H1 (cell line): ENCODE measurements around the gene RFNG.

Experiments
- CTCF ChIP-seq, 3 experiments: IDR thresholded peaks; 1 replicate in 2 of 3; 2 replicates in 1 of 3; pipeline versions ENCODE4 v1.5.1 to v1.6.1; 2011; ENCODE audit warnings: low read length in 3 of 3, mild to moderate bottlenecking in 3 of 3, inconsistent platforms in 2 of 3, low read depth in 1 of 3, moderate library complexity in 1 of 3; ENCODE audit not compliant: insufficient read depth in 1 of 3; ENCODE audit errors: control extremely low read depth in 1 of 3
- EZH2 ChIP-seq: fragments of 200-600 bp; sonication (generic); IDR thresholded peaks from 2 replicates; pipeline ENCODE4 v1.7.1; 2012; ENCODE audit warnings: low read depth, mild to moderate bottlenecking, moderate library complexity, low read length, inconsistent platforms; ENCODE audit not compliant: severe bottlenecking
- MAX ChIP-seq: IDR thresholded peaks from 2 replicates; pipeline ENCODE4 v1.6.1; 2012; ENCODE audit warnings: inconsistent platforms
- NRF1 ChIP-seq: IDR thresholded peaks from 2 replicates; pipeline ENCODE4 v1.6.1; 2011; ENCODE audit warnings: mild to moderate bottlenecking, low read depth, low read length, improper control_type of control experiment
- POLR2AphosphoS5 ChIP-seq: IDR thresholded peaks from 2 replicates; pipeline ENCODE4 v1.6.1; 2011; ENCODE audit warnings: low read depth, low read length
- RAD21 ChIP-seq, 2 experiments: IDR thresholded peaks in 1 of 2; conservative IDR thresholded peaks in 1 of 2; 2 replicates each; pipeline ENCODE4 v1.6.1; 2011; ENCODE audit warnings: low read depth in 2 of 2, low read length in 2 of 2, improper control_type of control experiment in 1 of 2, inconsistent platforms in 1 of 2, mild to moderate bottlenecking in 1 of 2, moderate library complexity in 1 of 2
- RFX5 ChIP-seq: IDR thresholded peaks from 2 replicates; pipeline ENCODE4 v1.6.1; 2011; ENCODE audit warnings: low read depth, low read length, improper control_type of control experiment, borderline replicate concordance
- SP1 ChIP-seq: IDR thresholded peaks from 2 replicates; pipeline ENCODE4 v1.6.1; 2011; ENCODE audit warnings: low read depth, low read length
- TAF1 ChIP-seq: IDR thresholded peaks from 2 replicates; pipeline ENCODE4 v1.6.1; 2011; ENCODE audit warnings: mild to moderate bottlenecking, low read depth, low read length
- USF2 ChIP-seq: IDR thresholded peaks from 2 replicates; pipeline ENCODE4 v1.6.1; 2011; ENCODE audit warnings: low read length, improper control_type of control experiment
- YY1 ChIP-seq: IDR thresholded peaks from 2 replicates; pipeline ENCODE4 v1.6.1; 2011; ENCODE audit warnings: low read depth, mild to moderate bottlenecking, low read length

GRCh38 chr17:82053556-82054263 lies 2.1 kb upstream of the RFNG start:
- TF ChIP-seq NRF1 (no peak), SP1 (no peak), CTCF (IDR thresholded peaks at IDR 0.05; ENCODE audit: control extremely low read depth in 1 of 3, insufficient read depth in 1 of 3, low read depth in 1 of 3, low read length in 3 of 3) (no peak), RFX5 (no peak), YY1 (no peak), EZH2 (no peak), RAD21 (IDR thresholded peaks at IDR 0.05 in 1 of 2, conservative IDR thresholded peaks at IDR 0.05 in 1 of 2; ENCODE audit: low read depth in 2 of 2, low read length in 2 of 2) (no peak), USF2 (no peak), TAF1 (no peak), POLR2AphosphoS5 (no peak), MAX (no peak)
